Effector CD8-positive, alpha-beta T cell (primary cell): ENCODE results near the gene GALNTL6.
"Not testable (repeated sequence)": the region's sequence is repeated elsewhere in the genome, so short reads cannot be mapped to it uniquely, and the experiment has no call there.

Source experiments
- DNase-seq: peaks from one replicate; lab custom pipeline; 2025; lab: John Stamatoyannopoulos, UW

GALNTL6 gene

DNA sequence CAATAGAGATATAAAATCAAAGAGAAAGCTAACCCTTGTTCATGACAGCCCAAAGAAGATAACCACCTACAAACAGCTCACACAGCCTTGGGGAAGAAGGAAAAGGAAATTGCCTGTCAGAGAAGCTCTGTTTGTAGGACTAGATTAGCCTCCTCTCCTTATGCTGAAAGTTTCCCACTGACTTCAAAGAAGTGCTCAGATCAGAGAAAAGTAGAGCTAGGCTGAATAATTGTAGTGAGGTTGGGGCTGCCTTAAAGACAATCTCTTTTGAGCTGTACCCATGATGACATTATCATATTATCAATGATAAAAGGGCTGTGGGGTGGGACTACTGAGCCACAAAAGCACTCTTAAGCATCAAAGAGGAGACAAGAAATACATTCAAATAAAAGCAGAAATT is 1132.4 kb downstream of the GALNTL6 start:
- DNase-seq, result no peak

DNA sequence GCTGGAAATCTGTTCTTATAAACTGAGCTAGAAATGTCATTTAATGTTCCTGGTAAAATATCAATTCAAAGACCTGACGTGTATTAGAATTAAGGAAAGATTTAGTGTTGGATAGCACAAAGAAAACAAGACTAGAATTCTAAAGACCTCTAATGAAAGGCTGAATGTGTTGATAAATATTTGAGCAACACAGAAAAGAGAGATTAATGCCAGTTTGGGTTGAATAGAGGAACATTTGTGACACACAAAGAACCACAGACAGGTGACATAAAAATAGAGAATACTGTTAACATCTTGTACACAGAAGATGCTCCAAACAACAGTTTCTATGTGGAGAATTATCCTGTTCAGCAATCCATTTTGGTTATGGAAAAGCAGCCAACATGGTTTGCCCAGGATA is 1133.3 kb downstream of the GALNTL6 start:
- no peak for DNase-seq

DNA sequence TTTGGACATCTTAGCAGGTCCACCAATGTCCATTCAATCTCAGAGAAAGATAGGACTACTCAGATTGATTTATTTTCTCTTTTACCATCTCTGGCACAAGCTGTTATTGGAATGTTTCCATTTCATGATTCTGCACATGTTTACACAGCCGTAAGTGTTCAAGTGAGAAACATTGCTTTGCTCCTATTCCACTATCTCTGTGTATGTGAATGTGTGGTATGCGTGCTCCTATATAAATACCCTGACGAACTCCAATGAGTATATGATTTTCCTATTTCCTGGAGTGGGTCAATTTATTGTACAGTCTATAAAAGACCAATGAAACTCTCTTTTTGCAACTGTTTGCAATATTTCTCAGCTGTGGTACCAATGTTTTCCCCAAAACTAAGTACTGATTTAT is 1134.4 kb downstream of the GALNTL6 start:
- no peak for DNase-seq

- no peak for DNase-seq
Measured at GRCh38 chr4:172950990-172951389, 1137.8 kb downstream of the GALNTL6 start.

GRCh38 chr4:172951679-172952451 is 1138.7 kb downstream of the GALNTL6 start:
- DNase-seq, result no peak

DNA sequence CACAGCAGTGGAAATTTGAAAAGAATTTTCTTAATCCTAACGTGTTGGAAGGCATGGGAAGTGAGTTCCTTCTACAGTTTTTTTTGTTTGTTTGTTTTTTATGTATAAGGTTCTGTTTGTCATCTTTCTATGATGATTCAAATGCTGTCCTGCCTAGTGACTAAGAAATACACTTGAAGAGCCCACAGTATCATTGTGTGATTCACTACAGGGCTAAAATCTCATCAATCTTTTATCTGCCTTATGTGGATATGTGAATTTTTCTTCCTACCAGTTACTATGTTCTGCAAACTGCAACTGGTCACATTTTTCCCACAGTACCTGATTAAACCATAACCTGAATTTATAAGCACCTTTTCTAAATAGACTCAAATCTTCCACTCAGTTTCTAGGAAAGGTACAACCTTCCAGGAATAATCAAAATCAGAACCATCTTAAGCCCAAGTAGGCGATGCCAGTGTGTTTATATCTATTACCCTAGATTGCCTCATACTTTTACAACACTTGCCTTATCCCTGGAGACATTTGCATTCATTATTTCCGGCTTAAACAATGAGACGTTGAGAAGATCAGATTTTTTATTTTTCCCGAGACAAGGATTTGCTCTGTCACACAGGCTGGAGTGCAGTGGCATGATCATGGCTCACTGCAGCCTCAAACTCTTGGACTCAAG is 1140.8 kb downstream of the GALNTL6 start:
- no peak for DNase-seq

DNA sequence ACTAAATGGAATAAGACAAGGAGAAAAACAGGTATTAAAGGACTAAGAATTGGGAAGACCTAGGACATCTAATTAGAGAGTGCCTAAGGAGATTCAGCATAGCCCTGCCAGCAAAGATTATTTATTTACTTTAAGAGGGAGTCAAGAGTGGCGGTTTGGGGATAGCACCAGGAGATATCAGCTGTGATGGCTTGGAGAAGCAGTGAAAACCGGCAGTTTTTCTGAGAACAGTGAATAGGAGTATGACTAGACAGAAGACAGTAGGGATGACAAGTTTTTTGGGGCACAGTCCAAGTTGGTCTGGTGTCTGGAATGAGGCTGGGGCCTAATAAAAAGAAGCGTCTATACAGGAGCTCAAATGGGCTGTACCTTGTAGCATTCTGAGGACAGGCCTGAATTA is 1143.1 kb downstream of the GALNTL6 start:
- DNase-seq, result not testable (repeated sequence)

DNA sequence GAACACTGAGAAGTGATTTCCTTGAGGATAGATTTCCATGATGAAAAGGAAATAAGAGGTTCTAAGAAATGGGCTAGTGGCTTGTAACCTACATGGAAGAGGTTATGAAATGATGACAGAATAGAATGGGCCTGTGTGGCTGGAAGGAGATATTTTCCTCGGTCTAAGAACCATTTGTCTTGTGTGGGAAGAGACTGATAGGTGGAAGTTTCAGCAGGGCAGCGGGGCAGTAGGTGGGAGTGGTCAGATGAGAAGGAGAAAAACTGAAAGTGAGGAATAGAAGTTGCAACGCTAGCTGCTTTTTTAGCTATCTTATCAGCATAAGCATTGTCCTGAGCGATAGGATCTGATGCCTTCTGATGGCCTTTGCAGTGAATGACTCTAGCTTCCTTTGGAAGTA is 1144.0 kb downstream of the GALNTL6 start:
- no peak for DNase-seq

DNA sequence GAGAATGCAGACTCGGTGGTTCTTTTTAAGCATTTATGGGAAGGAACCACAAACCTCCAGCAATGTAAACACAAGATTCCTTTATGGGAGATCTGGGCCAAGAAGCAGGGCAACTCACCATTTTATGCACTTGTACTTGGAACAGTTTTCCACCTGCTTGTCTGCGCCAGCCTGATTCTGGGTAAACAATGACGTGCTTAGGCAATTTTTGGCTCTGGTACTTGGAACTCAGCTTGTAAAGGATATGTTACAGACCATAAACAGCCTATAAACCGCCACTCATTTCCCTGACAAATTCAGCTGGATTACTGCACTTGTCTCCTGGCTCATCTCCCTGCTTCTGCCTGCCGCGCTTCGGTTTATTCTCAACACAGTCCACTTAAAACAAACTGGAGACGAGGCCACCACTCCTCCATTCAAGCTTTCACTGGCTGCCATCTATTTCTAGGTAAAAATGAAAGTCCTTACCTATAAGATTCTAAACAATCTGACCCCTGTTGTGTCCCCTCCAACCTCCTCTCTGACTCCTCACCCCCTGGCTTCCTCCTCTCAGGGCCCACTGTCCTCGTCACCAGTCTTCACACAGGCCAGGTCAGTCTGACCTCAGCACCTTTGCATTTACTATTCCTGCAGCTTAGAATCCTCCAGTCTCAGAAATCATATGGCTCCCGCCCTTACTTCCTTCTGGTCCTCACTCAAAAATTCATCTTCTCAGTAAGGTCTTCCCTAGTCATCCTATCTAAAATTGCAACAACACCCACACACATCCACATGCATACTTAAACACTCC is 1149.6 kb downstream of the GALNTL6 start:
- DNase-seq, result no peak

- no peak for DNase-seq
Measured at GRCh38 chr4:172963498-172964294, 1150.5 kb downstream of the GALNTL6 start.

- DNase-seq, result not testable (repeated sequence)
Measured at GRCh38 chr4:172970189-172970588, 1157.0 kb downstream of the GALNTL6 start.

DNA sequence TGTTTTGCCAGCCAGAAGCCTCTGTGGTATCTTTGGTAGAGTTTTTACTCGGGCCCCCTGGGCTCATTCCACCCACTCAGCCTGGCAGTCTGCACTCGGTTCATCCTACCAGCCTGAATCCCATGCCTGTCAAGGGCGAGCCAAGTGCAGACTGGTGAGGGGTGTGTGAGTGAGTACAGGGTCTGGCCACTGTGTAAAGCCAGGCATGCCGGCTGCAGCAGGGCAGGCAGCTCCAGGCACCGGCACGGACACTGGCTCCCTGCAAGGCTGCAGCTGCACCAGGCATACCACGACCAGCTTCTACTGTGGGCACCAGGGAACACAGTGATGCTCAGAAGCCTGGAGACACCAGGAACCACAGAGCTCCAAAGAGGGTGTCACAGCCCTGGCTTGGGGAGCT is 1161.4 kb downstream of the GALNTL6 start:
- no peak for DNase-seq

GRCh38 chr4:172975651-172976229 is 1162.5 kb downstream of the GALNTL6 start:
- no peak for DNase-seq

DNA sequence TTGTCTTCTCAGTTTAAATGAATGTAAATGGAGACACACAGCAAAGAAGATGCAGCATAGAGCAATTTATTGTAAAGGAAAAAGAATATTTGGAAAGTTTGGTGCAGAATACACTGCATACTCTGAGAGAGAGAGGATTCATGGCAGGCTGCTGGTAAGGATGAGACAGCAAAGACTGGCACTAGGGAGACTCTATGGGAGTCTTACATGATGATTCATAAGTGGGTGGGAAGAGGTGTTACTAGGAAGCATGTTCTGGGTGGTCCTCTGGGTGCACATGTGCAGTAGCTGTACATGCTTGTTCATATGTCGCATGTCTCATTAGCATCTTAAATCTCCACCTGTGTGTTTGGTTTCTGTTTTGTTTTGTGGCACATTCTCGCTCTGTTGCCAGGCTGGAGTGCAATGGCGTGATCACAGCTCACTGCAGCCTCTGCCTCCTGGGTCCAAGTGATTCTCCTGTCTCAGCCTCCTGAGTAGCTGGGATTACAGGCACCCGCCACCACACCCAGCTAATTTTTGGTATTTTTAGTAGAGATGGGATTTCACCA is 1164.4 kb downstream of the GALNTL6 start:
- DNase-seq, result not testable (repeated sequence)

GRCh38 chr4:172978848-172979247 is 1165.6 kb downstream of the GALNTL6 start:
- no peak for DNase-seq

GRCh38 chr4:172979332-172979731 is 1166.1 kb downstream of the GALNTL6 start:
- DNase-seq, result no peak

- no peak for DNase-seq
Measured at GRCh38 chr4:172980219-172980618, 1167.0 kb downstream of the GALNTL6 start.

DNA sequence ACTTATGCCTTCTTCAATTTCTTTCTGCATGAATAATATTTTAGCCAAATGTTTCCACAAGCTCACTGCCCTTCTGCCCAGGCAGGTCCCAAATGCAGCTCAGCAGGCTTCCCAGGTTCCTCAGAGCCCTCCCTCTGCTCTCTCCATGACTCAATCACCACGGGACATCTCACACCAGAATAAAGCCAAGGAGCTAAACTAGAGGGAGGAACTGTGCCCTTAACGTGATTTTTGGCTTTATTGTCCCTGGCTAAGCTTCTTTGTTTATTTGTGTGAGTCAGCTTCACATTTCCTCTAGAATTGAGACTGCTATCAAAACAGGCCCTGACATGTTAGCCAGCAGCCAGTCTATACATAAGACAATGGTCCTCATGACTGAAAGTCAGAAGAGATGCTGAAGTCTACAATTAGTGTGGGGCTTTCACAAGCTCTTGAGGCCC is 1169.0 kb downstream of the GALNTL6 start:
- DNase-seq, result no peak

- no peak for DNase-seq
Measured at GRCh38 chr4:172983014-172983413, 1169.8 kb downstream of the GALNTL6 start.

- DNase-seq, result no peak
Measured at GRCh38 chr4:172983631-172984030, 1170.4 kb downstream of the GALNTL6 start.

- no peak for DNase-seq
Measured at GRCh38 chr4:172985552-172985951, 1172.3 kb downstream of the GALNTL6 start.
